ENCODE data around the gene CEP43. TPM values are rescaled to one million over a fixed set of nuclear protein-coding genes. Genes with fewer than 3 reads are reported as not detected.

The CEP43 gene
- polyA plus RNA-seq, 1 donor from 2014 or later, result 78.2 TPM

DNA sequence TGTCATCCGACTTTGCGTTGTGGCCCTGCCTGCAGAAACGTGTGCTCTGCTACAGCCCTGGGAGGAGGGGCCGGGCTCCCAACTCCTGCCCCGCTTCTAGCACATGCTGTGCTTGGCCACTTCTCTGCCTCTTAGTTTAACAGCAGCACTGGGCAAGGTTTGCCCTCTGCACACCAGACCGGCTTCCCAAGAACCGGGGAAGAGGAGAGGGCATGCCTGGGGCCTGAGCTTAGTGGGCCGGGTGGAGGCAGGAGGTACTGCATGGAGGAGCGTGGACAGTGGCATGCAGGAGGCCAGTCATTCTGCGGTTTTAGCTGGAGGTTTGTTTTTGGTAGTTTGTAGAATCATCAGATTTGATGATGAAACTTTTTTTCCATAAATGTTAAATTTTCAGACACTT, 45.5 kb downstream of the CEP43 start:
- TF ChIP-seq MXI1 (conservative IDR thresholded peaks at IDR 0.05; ENCODE audit: poor library complexity, severe bottlenecking) (no peak), RAD21 (conservative IDR thresholded peaks at IDR 0.05) (no peak), SMC3 (conservative IDR thresholded peaks at IDR 0.05; ENCODE audit: poor library complexity) (no peak), EZH2 (IDR thresholded peaks at IDR 0.05; ENCODE audit: borderline replicate concordance, insufficient read depth, low read length, poor library complexity, severe bottlenecking) (no peak), EP300 (conservative IDR thresholded peaks at IDR 0.05; ENCODE audit: poor library complexity, severe bottlenecking) (no peak), TAF1 (IDR thresholded peaks at IDR 0.05; ENCODE audit: low read depth) (no peak), POLR2AphosphoS5 (IDR thresholded peaks at IDR 0.05) (no peak)
- TF ChIP-seq, protein P1, sequence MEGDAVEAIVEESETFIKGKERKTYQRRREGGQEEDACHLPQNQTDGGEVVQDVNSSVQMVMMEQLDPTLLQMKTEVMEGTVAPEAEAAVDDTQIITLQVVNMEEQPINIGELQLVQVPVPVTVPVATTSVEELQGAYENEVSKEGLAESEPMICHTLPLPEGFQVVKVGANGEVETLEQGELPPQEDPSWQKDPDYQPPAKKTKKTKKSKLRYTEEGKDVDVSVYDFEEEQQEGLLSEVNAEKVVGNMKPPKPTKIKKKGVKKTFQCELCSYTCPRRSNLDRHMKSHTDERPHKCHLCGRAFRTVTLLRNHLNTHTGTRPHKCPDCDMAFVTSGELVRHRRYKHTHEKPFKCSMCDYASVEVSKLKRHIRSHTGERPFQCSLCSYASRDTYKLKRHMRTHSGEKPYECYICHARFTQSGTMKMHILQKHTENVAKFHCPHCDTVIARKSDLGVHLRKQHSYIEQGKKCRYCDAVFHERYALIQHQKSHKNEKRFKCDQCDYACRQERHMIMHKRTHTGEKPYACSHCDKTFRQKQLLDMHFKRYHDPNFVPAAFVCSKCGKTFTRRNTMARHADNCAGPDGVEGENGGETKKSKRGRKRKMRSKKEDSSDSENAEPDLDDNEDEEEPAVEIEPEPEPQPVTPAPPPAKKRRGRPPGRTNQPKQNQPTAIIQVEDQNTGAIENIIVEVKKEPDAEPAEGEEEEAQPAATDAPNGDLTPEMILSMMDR (IDR thresholded peaks at IDR 0.05; ENCODE audit: poor library complexity, severe bottlenecking), result no peak
- TF ChIP-seq, protein P2, sequence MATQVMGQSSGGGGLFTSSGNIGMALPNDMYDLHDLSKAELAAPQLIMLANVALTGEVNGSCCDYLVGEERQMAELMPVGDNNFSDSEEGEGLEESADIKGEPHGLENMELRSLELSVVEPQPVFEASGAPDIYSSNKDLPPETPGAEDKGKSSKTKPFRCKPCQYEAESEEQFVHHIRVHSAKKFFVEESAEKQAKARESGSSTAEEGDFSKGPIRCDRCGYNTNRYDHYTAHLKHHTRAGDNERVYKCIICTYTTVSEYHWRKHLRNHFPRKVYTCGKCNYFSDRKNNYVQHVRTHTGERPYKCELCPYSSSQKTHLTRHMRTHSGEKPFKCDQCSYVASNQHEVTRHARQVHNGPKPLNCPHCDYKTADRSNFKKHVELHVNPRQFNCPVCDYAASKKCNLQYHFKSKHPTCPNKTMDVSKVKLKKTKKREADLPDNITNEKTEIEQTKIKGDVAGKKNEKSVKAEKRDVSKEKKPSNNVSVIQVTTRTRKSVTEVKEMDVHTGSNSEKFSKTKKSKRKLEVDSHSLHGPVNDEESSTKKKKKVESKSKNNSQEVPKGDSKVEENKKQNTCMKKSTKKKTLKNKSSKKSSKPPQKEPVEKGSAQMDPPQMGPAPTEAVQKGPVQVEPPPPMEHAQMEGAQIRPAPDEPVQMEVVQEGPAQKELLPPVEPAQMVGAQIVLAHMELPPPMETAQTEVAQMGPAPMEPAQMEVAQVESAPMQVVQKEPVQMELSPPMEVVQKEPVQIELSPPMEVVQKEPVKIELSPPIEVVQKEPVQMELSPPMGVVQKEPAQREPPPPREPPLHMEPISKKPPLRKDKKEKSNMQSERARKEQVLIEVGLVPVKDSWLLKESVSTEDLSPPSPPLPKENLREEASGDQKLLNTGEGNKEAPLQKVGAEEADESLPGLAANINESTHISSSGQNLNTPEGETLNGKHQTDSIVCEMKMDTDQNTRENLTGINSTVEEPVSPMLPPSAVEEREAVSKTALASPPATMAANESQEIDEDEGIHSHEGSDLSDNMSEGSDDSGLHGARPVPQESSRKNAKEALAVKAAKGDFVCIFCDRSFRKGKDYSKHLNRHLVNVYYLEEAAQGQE (IDR thresholded peaks at IDR 0.05; ENCODE audit: borderline replicate concordance), result no peak
- Histone ChIP-seq H3K9ac (ENCODE audit: low read length) (no peak overlapping the region), H3K9me2 (ENCODE audit: insufficient read depth, low read length) (no peaks in the 10 kb centered on the region), H4K20me1 (ENCODE audit: insufficient read depth) (no peaks in the 10 kb centered on the region), H3K9me3 (ENCODE audit: low read length) (no peaks in the 10 kb centered on the region), H3K36me3 (ENCODE audit: insufficient read depth, low read length) (peaks cover 9% of the 10 kb centered on the region), H3F3A (ENCODE audit: insufficient read depth, low read length, poor library complexity, severe bottlenecking) (no peaks in the 10 kb centered on the region), H3K27me3 (ENCODE audit: insufficient read depth, low read depth, low read length) (no peaks in the 10 kb centered on the region), H3K4me3 (ENCODE audit: low read length) (no peak overlapping the region), H3K27ac (ENCODE audit: low read length) (no peak overlapping the region), H2AFZ (ENCODE audit: low read depth, low read length) (no peak overlapping the region), H3K4me2 (ENCODE audit: low read length) (no peak overlapping the region), H3K79me2 (replicated peaks; ENCODE audit: insufficient read depth, low read length) (no peaks in the 10 kb centered on the region)

DNA sequence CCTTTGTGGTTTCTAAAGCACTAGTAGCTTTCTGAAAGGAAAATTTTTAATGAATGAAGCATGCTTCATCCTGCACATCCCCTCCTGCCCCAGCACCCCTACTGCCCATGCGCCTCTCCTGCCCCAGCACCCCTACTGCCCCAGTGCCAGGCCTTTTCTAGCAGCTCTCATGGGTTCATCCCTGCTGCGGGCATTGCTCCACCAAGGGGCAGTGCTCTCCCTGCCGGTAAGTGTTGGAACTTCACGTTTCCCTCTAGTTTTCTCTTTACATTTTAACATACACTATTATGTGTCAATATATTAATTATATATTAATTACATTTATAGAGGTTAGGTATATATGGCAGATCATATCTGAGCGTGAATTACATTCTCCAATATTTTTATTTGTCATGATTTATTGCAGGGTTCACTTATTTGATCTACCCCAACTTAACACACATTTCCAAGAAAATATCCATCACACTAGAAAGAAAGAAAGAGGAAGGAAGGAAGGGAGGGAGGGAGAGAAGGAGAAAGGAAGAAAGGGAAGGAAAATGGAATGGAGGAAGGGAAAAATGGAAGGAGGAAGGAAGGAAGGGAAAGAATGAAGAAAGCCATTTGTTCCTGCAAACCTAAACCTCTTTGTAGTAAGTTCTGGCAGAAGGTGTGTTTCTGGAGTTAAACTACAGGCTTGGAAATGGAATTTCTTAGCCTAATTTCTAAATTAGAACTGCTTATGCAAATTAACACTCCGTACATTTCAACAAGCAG, 46.8 kb downstream of the CEP43 start:
- no peaks in the 10 kb centered on the region for H3K27me3 ChIP-seq (ENCODE audit: insufficient read depth, low read depth, low read length)
- H4K20me1 ChIP-seq (ENCODE audit: insufficient read depth), result no peaks in the 10 kb centered on the region
- TF ChIP-seq EP300 (conservative IDR thresholded peaks at IDR 0.05; ENCODE audit: poor library complexity, severe bottlenecking) (no peak), TAF1 (IDR thresholded peaks at IDR 0.05; ENCODE audit: low read depth) (no peak), SMC3 (conservative IDR thresholded peaks at IDR 0.05; ENCODE audit: poor library complexity) (no peak), MXI1 (conservative IDR thresholded peaks at IDR 0.05; ENCODE audit: poor library complexity, severe bottlenecking) (no peak), EZH2 (IDR thresholded peaks at IDR 0.05; ENCODE audit: borderline replicate concordance, insufficient read depth, low read length, poor library complexity, severe bottlenecking) (no peak), RAD21 (conservative IDR thresholded peaks at IDR 0.05) (no peak), POLR2AphosphoS5 (IDR thresholded peaks at IDR 0.05) (no peak)
- TF ChIP-seq, protein P2 (IDR thresholded peaks at IDR 0.05; ENCODE audit: borderline replicate concordance), result no peak
- TF ChIP-seq, protein P1 (IDR thresholded peaks at IDR 0.05; ENCODE audit: poor library complexity, severe bottlenecking), result no peak
- H3K9me3 ChIP-seq (ENCODE audit: low read length), result no peaks in the 10 kb centered on the region
- no peak overlapping the region for H3K4me2 ChIP-seq (ENCODE audit: low read length)
- H3K9ac ChIP-seq (ENCODE audit: low read length), result no peak overlapping the region
- H3K4me3 ChIP-seq (ENCODE audit: low read length), result no peak overlapping the region
- no peaks in the 10 kb centered on the region for H3F3A ChIP-seq (ENCODE audit: insufficient read depth, low read length, poor library complexity, severe bottlenecking)
- no peak overlapping the region for H2AFZ ChIP-seq (ENCODE audit: low read depth, low read length)
- H3K9me2 ChIP-seq (ENCODE audit: insufficient read depth, low read length), result no peaks in the 10 kb centered on the region
- no peaks in the 10 kb centered on the region for H3K36me3 ChIP-seq (ENCODE audit: insufficient read depth, low read length)
- no peaks in the 10 kb centered on the region for H3K79me2 ChIP-seq (replicated peaks; ENCODE audit: insufficient read depth, low read length)
- no peak overlapping the region for H3K27ac ChIP-seq (ENCODE audit: low read length)

Measured in neural cell (in vitro differentiated cells).